SKM-1 treated with dmso at 0.1 percent for 144 hours (cell line): ENCODE data around the gene LMNA.

Experiments used
- DNase-seq: peaks from one replicate; lab custom pipeline; 2025; ENCODE audit not compliant: unreplicated experiment; lab: John Stamatoyannopoulos, UW

The LMNA gene

DNA sequence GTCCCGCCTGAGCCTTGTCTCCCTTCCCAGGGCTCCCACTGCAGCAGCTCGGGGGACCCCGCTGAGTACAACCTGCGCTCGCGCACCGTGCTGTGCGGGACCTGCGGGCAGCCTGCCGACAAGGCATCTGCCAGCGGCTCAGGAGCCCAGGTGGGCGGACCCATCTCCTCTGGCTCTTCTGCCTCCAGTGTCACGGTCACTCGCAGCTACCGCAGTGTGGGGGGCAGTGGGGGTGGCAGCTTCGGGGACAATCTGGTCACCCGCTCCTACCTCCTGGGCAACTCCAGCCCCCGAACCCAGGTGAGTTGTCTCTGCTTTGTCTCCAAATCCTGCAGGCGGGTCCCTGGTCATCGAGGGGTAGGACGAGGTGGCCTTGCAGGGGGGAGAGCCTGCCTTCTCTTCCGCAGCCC is 24.0 kb downstream of the LMNA start:
- no peak for DNase-seq

DNA sequence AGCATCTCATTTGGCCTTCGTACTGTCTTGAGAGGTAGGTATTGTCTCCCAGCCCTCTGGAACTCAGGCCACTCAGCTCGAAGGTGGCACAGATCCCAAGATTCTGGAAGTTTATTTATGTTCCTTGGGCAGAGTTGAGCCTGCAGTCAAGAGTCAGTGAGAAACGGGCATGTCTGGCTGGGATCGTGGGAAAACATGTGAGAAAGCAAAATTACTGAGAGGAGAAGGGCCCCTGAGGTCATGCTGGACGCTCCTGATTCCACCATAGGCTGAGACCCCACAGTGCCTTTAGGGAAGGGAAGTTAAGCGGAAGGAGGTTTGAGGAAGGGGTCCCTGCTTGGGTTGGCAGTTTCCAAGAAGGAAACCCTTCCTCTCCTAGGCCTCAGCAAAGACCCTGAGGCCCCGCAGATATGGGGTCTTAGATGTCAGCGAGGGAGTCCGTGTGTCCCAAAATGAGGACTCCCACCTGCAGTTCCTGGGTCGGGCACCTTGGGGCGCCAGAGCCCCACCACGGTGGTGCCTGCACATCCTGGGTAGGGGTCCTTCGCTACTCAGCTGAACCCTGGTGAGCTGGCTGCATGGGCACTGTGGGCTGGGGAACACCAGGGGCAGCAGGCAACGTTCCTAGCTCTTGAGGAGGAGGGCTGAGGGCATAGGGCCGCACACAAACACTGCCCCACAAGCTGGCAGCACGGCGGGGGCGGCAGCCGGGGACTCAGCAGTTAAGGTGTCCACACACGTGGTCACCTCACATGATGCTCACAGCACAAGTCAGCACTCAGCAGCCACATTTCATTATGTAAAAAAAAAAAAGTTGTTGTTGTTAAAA is 26.6 kb downstream of the LMNA start:
- DNase-seq = no peak

DNA sequence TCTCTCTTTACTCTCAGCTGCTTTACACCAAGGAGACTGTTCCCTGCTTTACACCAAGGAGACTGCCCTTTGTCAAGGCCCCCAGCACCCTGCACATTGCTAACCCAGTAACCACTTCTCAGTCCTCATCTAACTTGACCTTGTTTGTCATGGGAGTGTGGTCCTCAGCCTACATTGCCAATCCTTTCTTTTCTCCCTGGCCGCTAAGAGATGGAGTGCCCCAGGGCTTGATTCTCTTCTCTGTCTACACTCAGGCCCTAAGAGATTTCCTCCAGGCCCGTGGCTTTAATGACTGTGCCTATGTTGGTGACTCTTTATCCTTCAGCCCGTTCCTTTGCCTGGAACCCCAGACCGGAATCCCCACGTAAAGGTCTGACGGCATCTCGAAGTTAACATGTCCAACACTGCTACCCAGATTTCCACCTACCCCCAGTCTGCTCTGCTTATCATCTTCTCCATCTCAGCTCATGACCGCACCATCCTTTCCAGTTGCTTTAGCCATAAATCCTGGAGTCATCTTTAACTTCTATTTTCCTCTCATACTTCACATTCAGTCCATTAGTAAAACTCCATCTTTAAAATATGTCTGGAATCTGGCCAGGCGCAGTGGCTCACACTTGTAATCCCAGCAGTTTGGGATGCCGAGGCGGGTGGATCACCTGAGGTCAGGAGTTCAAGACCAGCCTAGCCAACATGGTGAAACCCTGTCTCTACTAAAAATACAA is 29.4 kb downstream of the LMNA start:
- no peak for DNase-seq

DNA sequence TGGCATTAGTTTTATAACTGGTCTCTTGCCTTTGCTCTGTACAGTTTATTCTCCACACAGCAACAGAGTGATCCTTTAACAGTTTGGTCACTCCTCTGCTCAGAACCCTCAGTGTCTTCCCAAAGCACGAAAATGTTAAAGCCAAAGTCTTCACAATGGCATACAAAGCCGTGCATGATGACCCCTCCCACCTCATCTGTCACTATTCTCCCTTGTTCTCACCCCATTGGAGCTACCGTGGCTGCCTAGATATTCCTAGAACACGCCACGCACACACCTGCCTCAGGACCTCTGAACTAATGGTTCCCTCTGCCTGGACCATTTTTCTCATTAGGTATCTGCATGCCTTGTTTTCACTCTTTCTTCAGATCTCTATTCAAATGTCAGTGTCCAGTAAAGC is 30.2 kb downstream of the LMNA start:
- DNase-seq = no peak

DNA sequence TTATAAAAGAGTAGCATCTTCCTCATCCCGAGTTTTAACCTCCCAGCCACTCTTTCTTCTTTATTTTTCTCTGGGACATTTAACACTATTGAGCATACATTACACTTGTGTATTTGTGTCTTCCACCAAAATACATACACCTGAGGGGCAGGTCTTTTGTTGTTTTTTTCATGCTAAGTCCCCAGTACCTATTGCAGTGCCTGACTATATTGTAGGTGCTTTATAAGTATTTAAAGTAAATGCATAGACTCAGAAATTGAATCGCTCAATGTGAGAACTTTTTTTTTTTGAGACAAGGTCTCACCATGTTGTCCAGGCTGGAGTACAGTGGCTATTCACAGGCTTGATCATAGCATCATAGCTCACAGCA is 31.1 kb downstream of the LMNA start:
- no peak for DNase-seq

DNA sequence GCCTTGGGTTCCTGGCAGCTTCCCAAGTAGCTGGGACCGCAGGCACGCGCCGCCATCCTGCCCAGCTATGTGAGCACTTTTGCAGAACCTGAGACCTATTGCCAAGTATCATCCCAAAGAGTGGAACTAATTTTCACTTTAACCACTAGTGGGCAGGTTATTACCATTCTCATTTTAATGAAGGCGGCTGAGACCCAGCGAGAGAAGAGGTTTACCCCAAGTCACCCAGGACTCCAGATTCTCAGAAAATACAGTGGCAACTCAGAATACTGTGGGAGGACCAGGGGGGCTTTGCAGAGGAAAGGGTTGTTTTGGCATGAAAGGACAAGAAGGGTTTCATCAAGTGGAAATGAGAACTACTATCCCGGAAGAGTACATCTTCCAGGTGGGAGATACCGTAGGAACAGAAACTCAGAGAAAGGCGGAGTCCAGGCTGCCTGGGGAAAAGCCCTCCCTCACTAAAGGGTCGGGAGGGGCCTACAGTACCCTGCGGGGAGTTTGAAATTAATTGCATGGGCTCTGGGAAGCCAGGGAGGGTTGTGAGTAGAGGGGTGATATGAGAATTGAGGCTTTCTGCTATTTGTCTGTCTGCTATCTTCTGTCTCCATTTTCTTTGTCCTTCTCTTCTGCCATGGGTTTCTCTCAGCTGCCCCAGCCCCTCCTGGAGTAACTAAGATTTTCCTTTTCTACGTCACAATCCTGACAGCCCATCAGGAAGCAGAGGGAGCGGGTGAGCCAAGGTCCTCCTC is 31.7 kb downstream of the LMNA start:
- DNase-seq = peak; percentile 92

DNA sequence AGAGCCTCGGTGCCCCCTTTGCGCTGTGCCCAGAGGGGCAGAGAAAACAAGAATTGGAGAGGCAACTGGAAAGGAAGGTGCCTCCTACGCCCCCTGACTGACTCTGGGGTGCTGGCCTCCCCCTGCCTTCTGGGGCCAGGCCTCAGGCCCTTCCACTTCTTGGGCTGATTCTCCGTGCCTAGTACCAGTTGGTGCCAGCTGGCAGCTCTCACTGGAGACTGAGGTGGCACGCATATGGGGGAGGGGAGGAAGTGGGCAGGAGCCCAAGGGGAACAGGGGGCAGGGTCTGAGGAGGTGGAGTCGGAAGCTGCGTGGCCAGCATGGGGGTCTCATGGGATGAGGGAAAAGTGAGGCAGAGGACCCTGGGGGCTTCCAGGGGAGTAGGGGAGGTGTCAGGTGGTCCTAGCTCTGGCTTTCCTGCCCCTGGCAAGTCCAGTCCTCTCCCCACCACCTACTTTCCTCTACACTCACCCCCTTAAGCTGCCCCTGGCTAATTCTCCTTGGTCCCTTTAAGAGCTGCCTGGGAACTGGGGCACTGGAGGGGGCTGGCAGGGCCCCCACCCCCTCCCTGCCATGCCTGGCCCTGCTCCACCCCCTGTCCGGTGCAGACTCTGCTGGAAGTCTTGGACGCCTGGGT is 32.4 kb downstream of the LMNA start:
- DNase-seq = no peak

DNA sequence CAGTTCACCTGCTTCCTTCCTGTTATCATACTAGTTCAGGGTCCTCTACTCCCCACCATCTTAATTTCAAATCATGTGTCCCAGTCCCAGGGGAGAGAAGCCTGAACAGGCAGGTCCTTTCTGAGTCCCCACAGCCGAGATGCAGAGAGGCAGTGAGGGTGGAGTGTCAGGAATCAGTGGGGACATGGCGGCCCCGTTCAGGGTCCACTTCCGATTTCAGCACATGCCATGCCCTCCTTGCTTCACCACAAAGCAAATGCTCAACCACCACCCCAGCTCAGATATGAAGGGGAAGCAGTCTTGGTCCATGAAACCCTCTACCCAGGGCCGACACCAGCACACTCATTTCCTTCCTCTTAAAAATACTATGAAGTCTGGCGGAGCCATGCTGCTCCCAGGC is 33.7 kb downstream of the LMNA start:
- DNase-seq = peak; percentile 81

DNA sequence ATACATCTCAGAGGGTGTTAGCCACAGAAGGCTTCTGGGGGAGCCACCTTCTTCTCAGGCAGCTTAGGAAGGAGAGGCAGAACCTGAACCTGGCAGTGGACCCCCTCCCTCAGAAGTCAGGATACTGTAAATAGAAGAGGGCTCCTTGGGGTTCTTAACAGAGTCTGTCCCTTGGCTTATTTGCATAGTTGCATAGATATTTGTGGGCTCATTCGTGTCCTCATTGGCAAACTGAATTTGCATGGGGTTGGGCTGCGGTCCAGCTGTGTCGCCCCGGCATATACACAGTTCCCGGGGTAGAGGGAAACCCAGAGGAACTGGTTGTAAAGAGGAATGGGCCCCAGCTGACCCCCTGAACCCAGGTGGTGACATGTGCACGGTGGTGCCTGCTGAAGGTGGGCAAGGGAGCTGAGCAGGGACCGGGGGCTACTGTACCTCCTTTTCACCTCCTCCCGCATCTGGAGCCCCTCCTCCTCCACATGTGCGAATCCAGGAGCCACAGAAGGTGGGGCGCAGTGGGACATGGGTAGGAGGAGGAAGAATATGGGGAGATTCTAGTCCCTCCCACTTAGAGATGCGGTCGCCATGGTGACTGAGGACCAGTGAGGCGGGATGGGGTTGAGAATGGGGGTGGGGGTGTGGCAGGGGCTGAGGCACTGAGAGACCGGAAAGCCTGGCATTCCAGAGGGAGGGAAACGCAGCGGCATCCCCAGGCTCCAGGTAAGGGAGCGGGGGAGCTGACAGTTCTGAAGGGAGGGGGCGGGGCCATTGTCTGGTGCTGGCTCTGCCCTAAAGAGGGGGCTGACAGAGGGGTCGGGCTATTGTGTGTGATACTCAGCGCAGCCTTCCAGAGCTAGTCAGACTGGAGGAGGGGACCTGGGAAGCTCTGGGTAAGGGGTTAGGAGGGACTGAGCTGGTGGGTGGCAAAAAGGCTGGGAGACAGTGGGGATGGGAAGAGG is 35.1 kb downstream of the LMNA start:
- no peak for DNase-seq

DNA sequence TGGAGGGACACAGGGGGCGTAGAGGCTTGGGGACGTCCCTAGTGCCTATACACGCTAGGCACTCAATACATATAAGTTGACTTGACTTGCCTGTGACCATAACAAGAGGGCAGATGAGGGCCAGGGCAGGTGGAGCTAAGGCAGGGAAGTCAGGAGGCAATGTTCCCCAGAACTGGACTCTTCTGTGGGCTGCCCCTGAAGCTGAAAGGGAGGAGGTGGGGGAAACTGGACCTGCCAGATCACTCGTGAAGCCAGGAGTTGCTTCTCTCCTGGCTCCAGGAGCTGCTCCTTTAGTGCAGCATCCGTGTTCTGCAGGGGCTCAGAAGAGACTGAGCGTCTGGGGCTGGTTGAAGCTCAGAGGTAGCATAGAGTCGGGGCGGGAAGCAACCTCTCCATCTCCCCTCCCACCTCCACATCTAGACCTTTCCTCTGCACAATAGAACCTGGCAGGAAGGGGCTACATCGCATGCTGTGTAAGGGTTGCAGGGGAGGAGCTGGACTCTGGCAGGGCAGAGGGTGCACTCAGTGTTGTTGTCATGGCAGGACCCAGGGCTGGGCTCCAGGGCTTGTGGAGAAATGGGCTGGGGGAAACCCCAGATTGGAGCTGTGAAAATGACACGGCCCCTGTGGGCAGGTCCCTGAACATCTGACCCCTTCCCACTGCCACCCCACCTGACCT is 36.0 kb downstream of the LMNA start:
- no peak for DNase-seq

DNA sequence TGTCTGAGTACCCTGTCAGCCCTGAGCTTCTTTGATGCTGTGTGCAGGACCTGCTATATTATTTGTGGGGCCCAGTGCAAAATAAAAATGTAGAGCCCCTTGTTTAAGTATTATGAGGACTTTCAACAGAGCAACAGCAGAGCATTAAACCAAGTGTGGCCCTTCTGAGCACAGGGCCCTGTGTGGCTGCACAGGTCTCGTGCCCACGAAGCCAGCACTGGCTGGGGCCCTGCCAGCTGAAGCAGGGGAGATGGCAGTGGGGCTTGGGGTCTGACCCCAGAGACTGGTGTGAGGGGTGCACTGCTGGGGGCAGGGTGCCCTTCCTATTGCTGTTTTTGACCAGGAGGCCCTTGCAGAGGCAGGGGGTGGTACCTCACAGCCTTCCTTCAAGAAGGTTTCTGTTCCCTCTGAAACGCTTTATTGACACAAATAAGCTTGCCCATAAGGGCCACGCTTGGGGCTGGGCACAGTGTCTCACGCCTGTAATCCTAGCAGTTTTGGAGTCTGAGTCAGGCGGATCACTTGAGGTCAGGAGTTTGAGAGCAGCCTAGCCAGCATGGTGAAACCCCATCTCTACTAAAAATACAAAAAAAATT is 36.7 kb downstream of the LMNA start:
- DNase-seq = no peak

DNA sequence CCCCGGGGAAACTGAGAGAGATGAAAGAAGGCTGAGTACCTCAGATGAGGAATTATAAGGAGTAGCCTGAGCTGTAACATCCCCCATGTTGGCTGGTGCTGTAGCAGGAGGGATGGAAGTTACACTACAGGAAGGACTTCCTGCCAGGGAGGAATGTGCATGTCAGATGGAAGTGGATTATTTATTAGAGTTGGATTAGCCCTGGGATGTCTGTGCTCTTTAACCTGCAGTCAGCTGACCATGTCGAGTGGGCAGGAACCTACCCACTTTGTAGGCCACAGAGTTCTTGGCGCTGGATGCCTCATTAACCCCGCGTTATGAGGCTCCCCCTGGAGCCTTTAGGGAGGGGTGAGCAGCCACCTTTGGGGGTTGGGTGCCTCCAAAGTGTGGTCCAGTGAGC is 38.1 kb downstream of the LMNA start:
- no peak for DNase-seq

DNA sequence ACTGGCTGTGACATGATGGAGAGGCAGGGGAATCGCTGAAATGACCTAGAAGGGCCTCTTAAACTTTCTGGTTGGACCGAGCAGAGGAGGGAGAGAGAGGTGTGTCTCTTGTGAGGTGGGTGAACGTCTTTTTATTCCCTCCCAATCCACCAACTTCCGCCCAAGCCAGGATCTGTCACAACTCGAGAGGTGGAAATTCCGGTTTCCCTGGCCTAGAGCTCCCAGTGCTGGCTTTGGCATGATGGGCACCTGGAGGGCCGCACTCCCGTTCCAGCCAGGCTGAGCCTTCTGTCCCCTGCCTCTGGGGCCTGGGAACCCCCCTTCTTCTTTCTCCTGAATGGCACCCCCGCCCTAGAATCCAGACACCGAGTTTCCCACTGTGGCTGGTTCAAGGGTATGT is 38.9 kb downstream of the LMNA start, which contains the start of gene SEMA4A:
TSS of gene SEMA4A (plus strand) at position 224 of the 400 bp plus-strand sequence. CDS start 994 bp downstream, outside the sequence.
- no peak for DNase-seq

DNA sequence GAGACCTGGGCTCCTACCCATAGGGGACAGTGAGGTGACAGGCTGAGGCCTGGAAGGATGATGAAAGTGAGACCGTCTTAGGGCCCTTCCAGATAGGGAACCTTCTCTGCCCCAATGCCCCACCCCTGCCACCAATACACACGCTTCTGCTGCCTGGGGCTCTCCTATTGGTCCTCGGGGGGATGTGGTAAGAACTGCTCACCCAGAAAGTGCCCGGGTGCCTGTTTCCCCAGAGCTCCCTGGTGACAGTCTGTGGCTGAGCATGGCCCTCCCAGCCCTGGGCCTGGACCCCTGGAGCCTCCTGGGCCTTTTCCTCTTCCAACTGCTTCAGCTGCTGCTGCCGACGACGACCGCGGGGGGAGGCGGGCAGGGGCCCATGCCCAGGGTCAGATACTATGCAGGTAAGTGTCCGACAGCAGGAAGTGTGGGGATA is 39.8 kb downstream of the LMNA start:
- peak; percentile 95 for DNase-seq

DNA sequence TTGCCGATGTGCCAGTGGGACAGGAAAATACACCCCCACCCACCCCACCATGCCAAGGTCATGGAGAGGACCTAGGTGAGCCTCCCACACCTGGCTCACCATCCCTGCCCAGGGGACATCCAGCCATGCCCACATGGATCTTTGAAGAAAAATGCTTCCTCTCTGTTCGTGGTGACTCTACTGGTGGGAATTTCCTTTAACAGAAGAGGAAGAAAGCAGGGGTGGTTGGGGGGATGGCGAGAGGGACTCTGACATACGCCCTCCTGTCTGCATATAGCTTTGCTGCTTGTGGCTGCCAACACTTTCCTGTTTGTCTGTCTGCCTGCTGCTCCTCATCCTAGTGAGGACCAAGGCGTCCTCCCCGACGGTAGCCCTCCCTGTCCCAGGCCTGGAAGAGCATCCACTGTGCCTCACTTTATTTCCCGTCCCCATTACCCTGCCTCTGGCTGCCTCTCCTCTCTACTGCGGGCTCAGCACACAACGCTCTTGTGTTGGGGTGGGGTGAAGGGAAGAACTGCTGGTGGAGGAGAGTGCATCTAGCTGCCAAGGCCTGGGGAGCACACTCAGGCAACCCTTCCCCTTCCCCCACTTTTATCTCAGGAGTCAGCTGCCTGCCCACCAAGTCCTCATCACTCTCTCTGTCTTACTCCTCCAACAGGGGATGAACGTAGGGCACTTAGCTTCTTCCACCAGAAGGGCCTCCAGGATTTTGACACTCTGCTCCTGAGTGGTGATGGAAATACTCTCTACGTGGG is 41.4 kb downstream of the LMNA start:
- no peak for DNase-seq

DNA sequence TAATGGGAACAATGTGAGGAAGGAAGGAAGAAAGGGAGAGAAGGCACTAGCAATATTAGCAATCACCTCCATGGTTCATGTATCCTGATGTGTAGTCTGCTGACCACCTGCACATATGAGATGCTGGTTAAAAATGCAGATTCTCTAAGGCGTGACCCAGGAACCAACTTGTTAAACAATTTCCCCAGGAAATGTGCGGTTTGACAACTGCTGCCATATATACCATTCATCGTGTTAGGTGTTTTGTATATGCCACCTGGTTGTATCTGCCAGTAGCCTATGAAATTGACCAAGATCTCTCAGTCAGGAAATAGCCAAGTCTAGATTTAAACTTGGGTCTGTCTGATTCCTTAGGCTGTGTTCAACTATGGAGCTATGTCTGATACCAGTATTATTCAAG is 43.0 kb downstream of the LMNA start:
- no peak for DNase-seq

DNA sequence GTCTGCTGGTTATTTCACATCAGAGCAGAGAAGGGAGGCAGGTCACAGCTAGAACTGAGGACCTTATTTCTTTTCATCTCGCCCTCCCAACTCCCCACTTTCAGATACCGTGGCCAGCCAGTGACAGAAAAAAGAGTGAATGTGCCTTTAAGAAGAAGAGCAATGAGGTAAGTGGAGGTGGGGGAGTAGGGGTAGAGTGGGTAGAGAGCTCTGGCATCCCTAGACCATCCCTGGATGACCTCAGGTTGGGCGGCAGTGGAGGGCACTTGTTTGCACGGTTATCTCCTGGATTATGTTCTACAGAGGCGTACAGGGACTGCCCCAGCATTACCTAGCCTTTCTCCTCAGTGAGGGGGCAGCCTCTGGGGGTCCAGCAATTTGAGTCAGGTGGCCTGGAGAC is 43.5 kb downstream of the LMNA start:
- no peak for DNase-seq

DNA sequence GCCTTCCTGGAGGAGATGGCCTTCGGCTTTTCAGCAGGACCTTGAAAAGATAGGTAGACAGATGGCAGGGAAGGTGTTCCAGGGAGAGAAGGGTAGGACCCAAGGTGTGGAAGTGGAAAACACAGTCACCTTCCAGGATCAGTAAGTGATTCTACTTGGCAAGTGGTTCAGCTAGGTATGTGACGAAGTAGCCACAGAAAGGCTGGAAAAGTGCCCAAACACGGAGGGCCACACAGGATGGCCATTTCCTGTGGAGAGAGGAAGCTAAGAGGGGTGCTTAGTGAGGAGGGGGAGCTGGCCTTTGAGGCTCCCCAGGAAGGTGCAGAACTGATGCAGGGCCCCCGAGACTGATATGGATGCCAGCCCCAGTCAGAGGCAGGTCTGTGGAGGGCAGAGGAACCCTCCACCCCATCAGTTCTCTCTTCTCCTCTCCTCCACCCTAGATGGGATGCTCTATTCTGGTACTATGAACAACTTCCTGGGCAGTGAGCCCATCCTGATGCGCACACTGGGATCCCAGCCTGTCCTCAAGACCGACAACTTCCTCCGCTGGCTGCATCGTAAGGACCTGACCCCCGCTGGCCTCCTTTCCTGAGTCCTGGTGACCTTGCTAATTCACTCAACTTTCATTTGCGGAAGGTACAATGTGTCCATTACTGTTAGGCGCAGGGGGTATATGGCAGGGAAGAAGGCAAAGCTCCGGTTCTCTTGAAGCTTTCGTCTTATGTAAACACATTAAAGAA is 45.7 kb downstream of the LMNA start:
- DNase-seq = no peak
